Fibroblast of skin of abdomen (primary cell): ENCODE data around the gene BARX2.

Experiments
- DNase-seq: peaks from one replicate; pipeline ENCODE4 v3.0.0-alpha.2; 2013

Gene BARX2

GRCh38 chr11:129374081-129374992 lies 1.3 kb upstream of the BARX2 start:
- DNase-seq, result no peak

GRCh38 chr11:129374993-129375750 lies 476 bp upstream of the BARX2 start:
- DNase-seq, result no peak

- DNase-seq, result no peak
These were observed 1.2 kb downstream of the BARX2 start for GRCh38 chr11:129376658-129377341.

- DNase-seq, result no peak
These were observed 2.1 kb downstream of the BARX2 start for GRCh38 chr11:129377739-129378138.

- no peak for DNase-seq
These were observed 4.8 kb downstream of the BARX2 start for GRCh38 chr11:129380413-129380812.

- no peak for DNase-seq
These were observed 6.9 kb downstream of the BARX2 start for GRCh38 chr11:129382583-129382982.

GRCh38 chr11:129383060-129383459 lies 7.4 kb downstream of the BARX2 start:
- no peak for DNase-seq

- no peak for DNase-seq
These were observed 7.9 kb downstream of the BARX2 start for GRCh38 chr11:129383502-129383901.

GRCh38 chr11:129384415-129384814 lies 8.8 kb downstream of the BARX2 start:
- DNase-seq, result no peak

GRCh38 chr11:129385801-129386200 lies 10.2 kb downstream of the BARX2 start:
- DNase-seq, result no peak

- no peak for DNase-seq
These were observed 11.2 kb downstream of the BARX2 start for GRCh38 chr11:129386795-129387397.

GRCh38 chr11:129387434-129387833 lies 11.8 kb downstream of the BARX2 start:
- DNase-seq, result no peak

- no peak for DNase-seq
These were observed 13.2 kb downstream of the BARX2 start for GRCh38 chr11:129388824-129389223.

GRCh38 chr11:129390303-129390821 lies 14.7 kb downstream of the BARX2 start:
- DNase-seq, result no peak

- DNase-seq, result no peak
These were observed 15.7 kb downstream of the BARX2 start for GRCh38 chr11:129391360-129391759.

GRCh38 chr11:129391821-129392220 lies 16.2 kb downstream of the BARX2 start:
- DNase-seq, result no peak

- DNase-seq, result no peak
These were observed 17.3 kb downstream of the BARX2 start for GRCh38 chr11:129392995-129393394.

- DNase-seq, result no peak
These were observed 19.1 kb downstream of the BARX2 start for GRCh38 chr11:129394709-129395108.

GRCh38 chr11:129395432-129395831 lies 19.8 kb downstream of the BARX2 start:
- DNase-seq, result no peak

- DNase-seq, result no peak
These were observed 20.2 kb downstream of the BARX2 start for GRCh38 chr11:129395883-129396282.

- DNase-seq, result no peak
These were observed 20.8 kb downstream of the BARX2 start for GRCh38 chr11:129396454-129396853.
